AG10803 (cell line): Measurements from ENCODE around the gene HOXD10.

Experiments used
- DNase-seq: peaks from one replicate; pipeline ENCODE4 v3.0.0; 2010; ENCODE audit warnings: low read depth
- H3K4me3 ChIP-seq: 2 replicates; pipeline ENCODE4 v1.5.1; 2011; ENCODE audit warnings: mild to moderate bottlenecking, low read length, control low read depth
- CTCF ChIP-seq: conservative IDR thresholded peaks from 2 replicates; pipeline ENCODE4 v1.5.1; 2011; ENCODE audit warnings: mild to moderate bottlenecking, low read length, control low read depth, inconsistent platforms

The HOXD10 gene

GRCh38 chr2:176093145-176093897, 23.3 kb upstream of the HOXD10 start:
- no peak for DNase-seq
- TF ChIP-seq CTCF, result no peak; the same call in 1 of the 2 replicates
- peak overlapping the region; percentile 29 for H3K4me3 ChIP-seq

- H3K4me3 ChIP-seq, result no peak overlapping the region
- TF ChIP-seq CTCF, result no peak
- no peak for DNase-seq
Measured at GRCh38 chr2:176093898-176094249, 22.7 kb upstream of the HOXD10 start.

GRCh38 chr2:176094349-176094748, 22.2 kb upstream of the HOXD10 start:
- DNase-seq, result no peak
- no peak overlapping the region for H3K4me3 ChIP-seq
- no peak for TF ChIP-seq CTCF

GRCh38 chr2:176095421-176095820, 21.2 kb upstream of the HOXD10 start:
- no peak overlapping the region for H3K4me3 ChIP-seq
- no peak for DNase-seq
- TF ChIP-seq CTCF, result no peak

GRCh38 chr2:176096243-176096985, 20.2 kb upstream of the HOXD10 start:
- peak overlapping the region; percentile 58 for H3K4me3 ChIP-seq
- no peak for DNase-seq

GRCh38 chr2:176096986-176097819, 19.4 kb upstream of the HOXD10 start:
- peak; percentile 56 for DNase-seq
- TF ChIP-seq CTCF, result peak; percentile 80
- H3K4me3 ChIP-seq, result peak overlapping the region; percentile 58

More at GRCh38 chr2:176096243-176096985, 20.2 kb upstream of the HOXD10 start:
- no peak for TF ChIP-seq CTCF
